GM23338 (cell line): ENCODE data around the gene C1QTNF1. TPM values are rescaled to one million over a fixed set of nuclear protein-coding genes. Genes with fewer than 3 reads are reported as not detected.

Experiments
- ATAC-seq: fragments of 200-7000 bp; cut with Tn5 transposase; 3 replicates; pipeline ENCODE4 v1.9.1; 2020
- DNase-seq: peaks from one replicate; pipeline ENCODE4 v3.0.0-alpha.2; 2015; ENCODE audit warnings: low spot score
- H2AFZ ChIP-seq: fragments of 200-600 bp; sonication (generic); 2 replicates; pipeline ENCODE4 v1.8.0; 2016; ENCODE audit warnings: antibody characterized with exemption, mild to moderate bottlenecking, moderate library complexity
- H3F3A ChIP-seq: fragments of 200-600 bp; sonication (generic); replicated peaks from 2 replicates; pipeline ENCODE4 v1.8.0; 2017; ENCODE audit warnings: antibody characterized with exemption, mixed run types, low read depth
- H3K27ac ChIP-seq: fragments of 200-600 bp; sonication (generic); 2 replicates; pipeline ENCODE4 v1.6.1; 2016; ENCODE audit warnings: low read depth
- H3K27me3 ChIP-seq: fragments of 200-600 bp; sonication (generic); 2 replicates; pipeline ENCODE4 v1.8.0; 2016; ENCODE audit warnings: mild to moderate bottlenecking, mixed run types, moderate library complexity; ENCODE audit not compliant: insufficient read depth
- H3K36me3 ChIP-seq: fragments of 200-600 bp; sonication (generic); 2 replicates; pipeline ENCODE4 v1.8.0; 2016; ENCODE audit warnings: mild to moderate bottlenecking; ENCODE audit not compliant: insufficient read depth
- H3K4me1 ChIP-seq: fragments of 200-600 bp; sonication (generic); 2 replicates; pipeline ENCODE4 v1.8.0; 2016; ENCODE audit warnings: mild to moderate bottlenecking, moderate library complexity; ENCODE audit not compliant: insufficient read depth
- H3K4me2 ChIP-seq: fragments of 200-600 bp; sonication (generic); 2 replicates; pipeline ENCODE4 v1.7.1; 2017; ENCODE audit warnings: mixed run types
- H3K4me3 ChIP-seq: fragments of 200-600 bp; sonication (generic); 2 replicates; pipeline ENCODE4 v1.6.1; 2016; ENCODE audit warnings: mixed run types
- H3K79me2 ChIP-seq: fragments of 200-600 bp; sonication (generic); replicated peaks from 2 replicates; pipeline ENCODE4 v1.8.0; 2017; ENCODE audit warnings: mild to moderate bottlenecking; ENCODE audit not compliant: insufficient read depth
- H3K9me2 ChIP-seq: fragments of 200-600 bp; sonication (generic); 2 replicates; pipeline ENCODE4 v1.8.0; 2017; ENCODE audit not compliant: insufficient read depth
- H4K20me1 ChIP-seq: fragments of 200-600 bp; sonication (generic); replicated peaks from 2 replicates; pipeline ENCODE4 v1.8.0; 2017; ENCODE audit warnings: mild to moderate bottlenecking; ENCODE audit not compliant: insufficient read depth
- H3K27ac Mint-ChIP-seq: 2 replicates; pipeline ENCODE4 v1.8.0; 2020; ENCODE audit warnings: inconsistent platforms, mild to moderate bottlenecking, moderate library complexity, mixed read lengths
- H3K27me3 Mint-ChIP-seq: 3 replicates; pipeline ENCODE4 v1.8.0; 2022; ENCODE audit warnings: low read depth, mild to moderate bottlenecking, moderate library complexity, mixed read lengths, inconsistent platforms; ENCODE audit not compliant: insufficient read depth, poor library complexity
- H3K36me3 Mint-ChIP-seq: 3 replicates; pipeline ENCODE4 v1.8.0; 2021; ENCODE audit warnings: low read depth, mild to moderate bottlenecking, inconsistent platforms, moderate library complexity, mixed read lengths
- H3K4me1 Mint-ChIP-seq: 3 replicates; pipeline ENCODE4 v1.8.0; 2020; ENCODE audit warnings: mild to moderate bottlenecking, inconsistent platforms, mixed read lengths
- H3K4me3 Mint-ChIP-seq: 3 replicates; pipeline ENCODE4 v1.8.0; 2021; ENCODE audit warnings: moderate library complexity, mild to moderate bottlenecking, inconsistent platforms, mixed read lengths
- H3K9me3 Mint-ChIP-seq: 3 replicates; pipeline ENCODE4 v1.8.0; 2020; ENCODE audit warnings: moderate library complexity, mild to moderate bottlenecking, inconsistent platforms, mixed read lengths
- EZH2 ChIP-seq: fragments of 200-600 bp; sonication (generic); IDR thresholded peaks from one replicate; pipeline ENCODE4 v1.8.0; 2017; ENCODE audit warnings: antibody characterized with exemption, mild to moderate bottlenecking, low read depth; ENCODE audit not compliant: unreplicated experiment
- EZH2phosphoT487 ChIP-seq: fragments of 200-600 bp; sonication (generic); IDR thresholded peaks from one replicate; pipeline ENCODE4 v1.8.1; 2018; ENCODE audit warnings: antibody characterized with exemption; ENCODE audit not compliant: unreplicated experiment
- NANOG ChIP-seq: IDR thresholded peaks from 2 replicates; pipeline ENCODE4 v1.6.1; 2016; ENCODE audit warnings: antibody characterized with exemption, borderline replicate concordance
- STAT1 ChIP-seq: IDR thresholded peaks from one replicate; pipeline ENCODE4 v1.6.1; 2016; ENCODE audit warnings: antibody characterized with exemption; ENCODE audit not compliant: unreplicated experiment
- polyA plus RNA-seq: library from polyadenylated mRNA; unstranded; fragments of >200 nt; fragmentation: Nextera tagmentation; extraction: Ambion mirVana; gene quantifications from 2 replicates; pipeline ENCODE4 v1.2.1, GENCODE V29; 2016
- total RNA-seq: library from RNA; depleted of rRNA; stranded (reverse); fragments of >200 nt; shearing (Covaris generic); gene quantifications from 2 replicates; pipeline ENCODE4 v1.2.3, GENCODE V29; 2014
- TF ChIP-seq, protein P1 (sequence below): IDR thresholded peaks from 2 replicates; pipeline ENCODE4 v1.6.1; 2016; ENCODE audit warnings: antibody characterized with exemption
- TF ChIP-seq, protein P2 (sequence below): fragments of 250-450 bp; sonication (Bioruptor Pico); IDR thresholded peaks from 2 replicates; pipeline ENCODE4 v1.5.0; 2020; ENCODE audit warnings: mild to moderate bottlenecking, moderate library complexity
- TF ChIP-seq, protein P3 (sequence below), 2 experiments: fragments of 200-600 bp in 1 of 2; sonication (generic) in 1 of 2; conservative IDR thresholded peaks; 2 replicates each; pipeline versions ENCODE4 v1.5.1 to v1.6.1; 2016 to 2017; ENCODE audit warnings: antibody characterized with exemption in 2 of 2, low read depth in 2 of 2, mild to moderate bottlenecking in 2 of 2, moderate library complexity in 1 of 2

Gene C1QTNF1
- total and polyA plus RNA-seq, 2 experiments from 2014 or later, result 1.1 to 1.9 TPM

DNA sequence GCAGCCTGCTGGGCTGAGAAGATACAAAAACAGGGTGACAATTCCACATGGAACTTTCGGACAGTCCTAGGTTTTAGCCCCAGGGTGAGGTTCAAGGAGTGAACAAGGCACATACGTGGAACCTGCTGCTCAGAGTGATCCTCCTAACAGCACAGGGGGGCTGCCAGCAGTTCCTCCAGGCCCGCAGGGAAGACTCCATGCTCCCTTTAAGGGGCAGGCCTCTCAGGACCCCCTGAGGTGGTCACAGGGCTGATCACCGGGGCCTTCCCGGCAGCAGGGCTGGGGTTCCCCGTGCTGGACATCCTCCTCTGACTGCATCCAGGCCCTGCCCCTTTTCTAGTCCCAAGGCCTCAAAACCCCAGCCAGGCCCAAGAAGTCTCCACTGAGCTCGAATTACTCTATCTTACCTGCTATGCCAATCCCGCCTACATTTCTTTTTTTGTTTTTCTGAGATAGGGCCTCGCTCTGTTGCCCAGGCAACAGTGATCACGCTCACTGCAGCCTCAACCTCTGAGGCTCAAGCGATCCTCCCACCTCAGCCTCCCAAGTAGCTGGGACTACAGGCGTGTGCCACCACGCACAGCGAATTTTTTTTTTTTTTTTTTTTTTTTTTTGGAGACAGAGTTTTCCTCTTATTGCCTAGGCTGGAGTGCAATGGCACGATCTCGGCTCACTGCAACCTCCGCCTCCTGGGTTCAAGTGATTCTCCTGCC, 24.8 kb upstream of the C1QTNF1 start:
- Histone ChIP-seq H3K4me3 (no peak overlapping the region), H2AFZ (no peak overlapping the region), H3K36me3 (no peaks in the 10 kb centered on the region), H3K27me3 (peaks cover 23% of the 10 kb centered on the region), H3K4me1 (no peaks in the 10 kb centered on the region), H3K4me2 (no peak overlapping the region), H4K20me1 (peaks cover 14% of the 10 kb centered on the region), H3K79me2 (0 out of 2 replicates have a peak, but pooled peaks cover 8% of the 10 kb centered on the region), H3K27ac (no peak overlapping the region), H3F3A (no peaks in the 10 kb centered on the region), H3K9me2 (no peaks in the 10 kb centered on the region)
- Mint-ChIP-seq H3K27ac (no peak overlapping the region), H3K4me3 (no peak overlapping the region), H3K9me3 (no peaks in the 10 kb centered on the region), H3K36me3 (peaks cover 29% of the 10 kb centered on the region), H3K4me1 (no peaks in the 10 kb centered on the region; the same call in 2 of the 3 replicates), H3K27me3 (peaks cover 42% of the 10 kb centered on the region)
- TF ChIP-seq NANOG (no peak), EZH2 (no peak), EZH2phosphoT487 (no peak), STAT1 (no peak)
- TF ChIP-seq, protein P1, sequence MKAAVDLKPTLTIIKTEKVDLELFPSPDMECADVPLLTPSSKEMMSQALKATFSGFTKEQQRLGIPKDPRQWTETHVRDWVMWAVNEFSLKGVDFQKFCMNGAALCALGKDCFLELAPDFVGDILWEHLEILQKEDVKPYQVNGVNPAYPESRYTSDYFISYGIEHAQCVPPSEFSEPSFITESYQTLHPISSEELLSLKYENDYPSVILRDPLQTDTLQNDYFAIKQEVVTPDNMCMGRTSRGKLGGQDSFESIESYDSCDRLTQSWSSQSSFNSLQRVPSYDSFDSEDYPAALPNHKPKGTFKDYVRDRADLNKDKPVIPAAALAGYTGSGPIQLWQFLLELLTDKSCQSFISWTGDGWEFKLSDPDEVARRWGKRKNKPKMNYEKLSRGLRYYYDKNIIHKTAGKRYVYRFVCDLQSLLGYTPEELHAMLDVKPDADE, result no peak
- TF ChIP-seq, protein P2, sequence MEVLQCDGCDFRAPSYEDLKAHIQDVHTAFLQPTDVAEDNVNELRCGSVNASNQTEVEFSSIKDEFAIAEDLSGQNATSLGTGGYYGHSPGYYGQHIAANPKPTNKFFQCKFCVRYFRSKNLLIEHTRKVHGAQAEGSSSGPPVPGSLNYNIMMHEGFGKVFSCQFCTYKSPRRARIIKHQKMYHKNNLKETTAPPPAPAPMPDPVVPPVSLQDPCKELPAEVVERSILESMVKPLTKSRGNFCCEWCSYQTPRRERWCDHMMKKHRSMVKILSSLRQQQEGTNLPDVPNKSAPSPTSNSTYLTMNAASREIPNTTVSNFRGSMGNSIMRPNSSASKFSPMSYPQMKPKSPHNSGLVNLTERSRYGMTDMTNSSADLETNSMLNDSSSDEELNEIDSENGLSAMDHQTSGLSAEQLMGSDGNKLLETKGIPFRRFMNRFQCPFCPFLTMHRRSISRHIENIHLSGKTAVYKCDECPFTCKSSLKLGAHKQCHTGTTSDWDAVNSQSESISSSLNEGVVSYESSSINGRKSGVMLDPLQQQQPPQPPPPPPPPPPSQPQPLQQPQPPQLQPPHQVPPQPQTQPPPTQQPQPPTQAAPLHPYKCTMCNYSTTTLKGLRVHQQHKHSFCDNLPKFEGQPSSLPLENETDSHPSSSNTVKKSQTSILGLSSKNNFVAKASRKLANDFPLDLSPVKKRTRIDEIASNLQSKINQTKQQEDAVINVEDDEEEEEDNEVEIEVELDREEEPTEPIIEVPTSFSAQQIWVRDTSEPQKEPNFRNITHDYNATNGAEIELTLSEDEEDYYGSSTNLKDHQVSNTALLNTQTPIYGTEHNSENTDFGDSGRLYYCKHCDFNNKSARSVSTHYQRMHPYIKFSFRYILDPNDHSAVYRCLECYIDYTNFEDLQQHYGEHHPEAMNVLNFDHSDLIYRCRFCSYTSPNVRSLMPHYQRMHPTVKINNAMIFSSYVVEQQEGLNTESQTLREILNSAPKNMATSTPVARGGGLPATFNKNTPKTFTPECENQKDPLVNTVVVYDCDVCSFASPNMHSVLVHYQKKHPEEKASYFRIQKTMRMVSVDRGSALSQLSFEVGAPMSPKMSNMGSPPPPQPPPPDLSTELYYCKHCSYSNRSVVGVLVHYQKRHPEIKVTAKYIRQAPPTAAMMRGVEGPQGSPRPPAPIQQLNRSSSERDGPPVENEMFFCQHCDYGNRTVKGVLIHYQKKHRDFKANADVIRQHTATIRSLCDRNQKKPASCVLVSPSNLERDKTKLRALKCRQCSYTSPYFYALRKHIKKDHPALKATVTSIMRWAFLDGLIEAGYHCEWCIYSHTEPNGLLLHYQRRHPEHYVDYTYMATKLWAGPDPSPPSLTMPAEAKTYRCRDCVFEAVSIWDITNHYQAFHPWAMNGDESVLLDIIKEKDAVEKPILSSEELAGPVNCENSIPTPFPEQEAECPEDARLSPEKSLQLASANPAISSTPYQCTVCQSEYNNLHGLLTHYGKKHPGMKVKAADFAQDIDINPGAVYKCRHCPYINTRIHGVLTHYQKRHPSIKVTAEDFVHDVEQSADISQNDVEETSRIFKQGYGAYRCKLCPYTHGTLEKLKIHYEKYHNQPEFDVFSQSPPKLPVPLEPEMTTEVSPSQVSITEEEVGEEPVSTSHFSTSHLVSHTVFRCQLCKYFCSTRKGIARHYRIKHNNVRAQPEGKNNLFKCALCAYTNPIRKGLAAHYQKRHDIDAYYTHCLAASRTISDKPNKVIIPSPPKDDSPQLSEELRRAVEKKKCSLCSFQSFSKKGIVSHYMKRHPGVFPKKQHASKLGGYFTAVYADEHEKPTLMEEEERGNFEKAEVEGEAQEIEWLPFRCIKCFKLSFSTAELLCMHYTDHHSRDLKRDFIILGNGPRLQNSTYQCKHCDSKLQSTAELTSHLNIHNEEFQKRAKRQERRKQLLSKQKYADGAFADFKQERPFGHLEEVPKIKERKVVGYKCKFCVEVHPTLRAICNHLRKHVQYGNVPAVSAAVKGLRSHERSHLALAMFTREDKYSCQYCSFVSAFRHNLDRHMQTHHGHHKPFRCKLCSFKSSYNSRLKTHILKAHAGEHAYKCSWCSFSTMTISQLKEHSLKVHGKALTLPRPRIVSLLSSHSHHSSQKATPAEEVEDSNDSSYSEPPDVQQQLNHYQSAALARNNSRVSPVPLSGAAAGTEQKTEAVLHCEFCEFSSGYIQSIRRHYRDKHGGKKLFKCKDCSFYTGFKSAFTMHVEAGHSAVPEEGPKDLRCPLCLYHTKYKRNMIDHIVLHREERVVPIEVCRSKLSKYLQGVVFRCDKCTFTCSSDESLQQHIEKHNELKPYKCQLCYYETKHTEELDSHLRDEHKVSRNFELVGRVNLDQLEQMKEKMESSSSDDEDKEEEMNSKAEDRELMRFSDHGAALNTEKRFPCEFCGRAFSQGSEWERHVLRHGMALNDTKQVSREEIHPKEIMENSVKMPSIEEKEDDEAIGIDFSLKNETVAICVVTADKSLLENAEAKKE, result no peak
- TF ChIP-seq, protein P3, sequence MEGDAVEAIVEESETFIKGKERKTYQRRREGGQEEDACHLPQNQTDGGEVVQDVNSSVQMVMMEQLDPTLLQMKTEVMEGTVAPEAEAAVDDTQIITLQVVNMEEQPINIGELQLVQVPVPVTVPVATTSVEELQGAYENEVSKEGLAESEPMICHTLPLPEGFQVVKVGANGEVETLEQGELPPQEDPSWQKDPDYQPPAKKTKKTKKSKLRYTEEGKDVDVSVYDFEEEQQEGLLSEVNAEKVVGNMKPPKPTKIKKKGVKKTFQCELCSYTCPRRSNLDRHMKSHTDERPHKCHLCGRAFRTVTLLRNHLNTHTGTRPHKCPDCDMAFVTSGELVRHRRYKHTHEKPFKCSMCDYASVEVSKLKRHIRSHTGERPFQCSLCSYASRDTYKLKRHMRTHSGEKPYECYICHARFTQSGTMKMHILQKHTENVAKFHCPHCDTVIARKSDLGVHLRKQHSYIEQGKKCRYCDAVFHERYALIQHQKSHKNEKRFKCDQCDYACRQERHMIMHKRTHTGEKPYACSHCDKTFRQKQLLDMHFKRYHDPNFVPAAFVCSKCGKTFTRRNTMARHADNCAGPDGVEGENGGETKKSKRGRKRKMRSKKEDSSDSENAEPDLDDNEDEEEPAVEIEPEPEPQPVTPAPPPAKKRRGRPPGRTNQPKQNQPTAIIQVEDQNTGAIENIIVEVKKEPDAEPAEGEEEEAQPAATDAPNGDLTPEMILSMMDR (conservative IDR thresholded peaks at IDR 0.05; ENCODE audit: low read depth in 2 of 2), result no peak
- ATAC-seq, result no peak
- DNase-seq, result no peak
